ENCODE measurements around the gene SLC39A11.
A peak's percentile ranks its signal among the peaks of the same experiment; 100 is the strongest.

DNA sequence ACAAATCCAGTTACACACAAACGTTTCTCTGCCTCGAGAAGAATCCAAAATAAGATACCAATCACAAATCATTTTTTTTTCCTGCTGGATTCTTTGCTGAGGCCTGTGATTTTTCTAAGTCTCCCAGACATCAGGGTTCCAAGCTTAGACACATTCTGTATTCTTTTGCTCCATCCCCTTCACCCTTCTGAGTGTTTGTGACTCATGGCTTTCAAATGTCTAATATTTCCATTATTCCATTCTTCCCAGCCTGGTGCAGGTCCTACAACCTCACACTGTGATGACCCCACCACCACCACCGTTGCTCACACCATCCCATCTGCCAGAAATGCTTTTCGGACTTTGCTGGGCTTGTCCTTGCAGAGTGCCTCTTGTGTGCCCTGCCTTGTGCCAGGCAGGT, 491.6 kb downstream of the SLC39A11 start:
- TF ChIP-seq EP300 (IDR thresholded peaks at IDR 0.05; ENCODE audit: borderline replicate concordance) (peak; percentile 36; the same call in 1 of the 2 replicates), RAD21 (IDR thresholded peaks at IDR 0.05; ENCODE audit: low read depth) (no peak), FOXM1 (IDR thresholded peaks at IDR 0.05; ENCODE audit: borderline replicate concordance, low read depth) (no peak), TAF1 (IDR thresholded peaks at IDR 0.05; ENCODE audit: low read depth) (no peak)
- TF ChIP-seq, protein P1, sequence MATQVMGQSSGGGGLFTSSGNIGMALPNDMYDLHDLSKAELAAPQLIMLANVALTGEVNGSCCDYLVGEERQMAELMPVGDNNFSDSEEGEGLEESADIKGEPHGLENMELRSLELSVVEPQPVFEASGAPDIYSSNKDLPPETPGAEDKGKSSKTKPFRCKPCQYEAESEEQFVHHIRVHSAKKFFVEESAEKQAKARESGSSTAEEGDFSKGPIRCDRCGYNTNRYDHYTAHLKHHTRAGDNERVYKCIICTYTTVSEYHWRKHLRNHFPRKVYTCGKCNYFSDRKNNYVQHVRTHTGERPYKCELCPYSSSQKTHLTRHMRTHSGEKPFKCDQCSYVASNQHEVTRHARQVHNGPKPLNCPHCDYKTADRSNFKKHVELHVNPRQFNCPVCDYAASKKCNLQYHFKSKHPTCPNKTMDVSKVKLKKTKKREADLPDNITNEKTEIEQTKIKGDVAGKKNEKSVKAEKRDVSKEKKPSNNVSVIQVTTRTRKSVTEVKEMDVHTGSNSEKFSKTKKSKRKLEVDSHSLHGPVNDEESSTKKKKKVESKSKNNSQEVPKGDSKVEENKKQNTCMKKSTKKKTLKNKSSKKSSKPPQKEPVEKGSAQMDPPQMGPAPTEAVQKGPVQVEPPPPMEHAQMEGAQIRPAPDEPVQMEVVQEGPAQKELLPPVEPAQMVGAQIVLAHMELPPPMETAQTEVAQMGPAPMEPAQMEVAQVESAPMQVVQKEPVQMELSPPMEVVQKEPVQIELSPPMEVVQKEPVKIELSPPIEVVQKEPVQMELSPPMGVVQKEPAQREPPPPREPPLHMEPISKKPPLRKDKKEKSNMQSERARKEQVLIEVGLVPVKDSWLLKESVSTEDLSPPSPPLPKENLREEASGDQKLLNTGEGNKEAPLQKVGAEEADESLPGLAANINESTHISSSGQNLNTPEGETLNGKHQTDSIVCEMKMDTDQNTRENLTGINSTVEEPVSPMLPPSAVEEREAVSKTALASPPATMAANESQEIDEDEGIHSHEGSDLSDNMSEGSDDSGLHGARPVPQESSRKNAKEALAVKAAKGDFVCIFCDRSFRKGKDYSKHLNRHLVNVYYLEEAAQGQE (IDR thresholded peaks at IDR 0.05; ENCODE audit: low read depth) = no peak
- TF ChIP-seq, protein P2, sequence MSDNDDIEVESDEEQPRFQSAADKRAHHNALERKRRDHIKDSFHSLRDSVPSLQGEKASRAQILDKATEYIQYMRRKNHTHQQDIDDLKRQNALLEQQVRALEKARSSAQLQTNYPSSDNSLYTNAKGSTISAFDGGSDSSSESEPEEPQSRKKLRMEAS (IDR thresholded peaks at IDR 0.05) = no peak
